GM18873 (cell line): ENCODE measurements around the gene MID2.
"Not testable (repeated sequence)": the region's sequence is repeated elsewhere in the genome, so short reads cannot be mapped to it uniquely, and the experiment has no call there.

Experiments used
- ATAC-seq: cut with Tn5 transposase; IDR thresholded peaks from one replicate; pipeline ENCODE4 v1.9.1; 2021; ENCODE audit warnings: mild to moderate bottlenecking, moderate library complexity, moderate number of reproducible peaks; ENCODE audit not compliant: unreplicated experiment, low FRiP score

Gene MID2

DNA sequence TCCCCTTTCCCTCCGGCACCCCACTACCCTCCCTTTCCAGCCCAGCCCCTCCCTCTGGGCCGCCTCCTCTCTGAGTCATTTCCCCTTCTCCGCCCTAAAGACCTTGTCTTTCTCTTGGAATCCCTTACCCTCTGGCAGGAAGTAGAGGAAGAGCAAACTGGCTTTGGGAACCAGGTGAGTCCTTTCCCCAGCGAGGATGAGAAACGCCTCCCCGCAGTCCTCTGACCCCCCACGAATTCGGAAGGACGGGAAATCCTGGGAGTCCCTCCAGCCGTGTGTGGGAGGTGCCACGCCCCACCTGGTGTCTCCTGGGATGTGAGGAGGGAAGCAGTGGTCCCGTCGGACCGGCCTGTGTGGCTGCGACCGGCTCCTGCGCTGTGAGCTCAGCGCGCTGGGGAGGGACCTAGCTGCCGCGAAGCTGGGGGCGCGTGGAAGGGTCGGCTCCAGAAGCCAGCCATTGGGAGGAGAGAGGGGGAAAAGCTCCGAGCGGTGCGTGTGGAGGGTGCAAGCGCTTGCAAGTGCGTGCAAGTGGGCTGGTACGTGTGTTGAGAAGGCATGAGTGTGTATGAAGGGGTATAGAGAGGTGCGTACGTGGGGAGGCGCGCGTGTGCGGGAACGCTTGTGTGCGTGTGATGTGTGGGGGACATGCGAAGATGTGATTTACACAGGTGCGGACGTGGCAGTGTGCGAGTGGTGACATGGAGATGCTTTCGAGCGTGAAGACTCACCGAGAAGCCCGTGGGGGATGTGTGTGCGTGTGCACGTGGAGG, 110.2 kb downstream of the MID2 start:
- no peak for ATAC-seq

DNA sequence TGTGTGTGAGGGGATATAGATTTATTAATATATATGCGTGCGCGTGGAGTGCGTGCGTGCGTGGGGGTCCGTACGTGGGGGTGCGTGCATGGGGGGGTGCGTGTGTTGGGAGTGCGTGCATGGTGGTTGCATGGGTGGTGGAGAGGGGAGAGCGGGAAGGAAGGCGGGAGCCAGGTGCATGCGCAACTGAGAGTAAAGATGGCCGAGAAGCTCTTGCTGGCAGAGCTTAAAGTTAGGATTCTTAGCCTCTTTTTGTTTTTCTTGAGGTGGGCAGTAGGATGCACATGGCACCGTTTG, 110.7 kb downstream of the MID2 start:
- no peak for ATAC-seq

GRCh38 chrX:107940095-107940494, 114.4 kb downstream of the MID2 start:
- ATAC-seq, result no peak

GRCh38 chrX:107955337-107955736, 129.7 kb downstream of the MID2 start:
- not testable (repeated sequence) for ATAC-seq

DNA sequence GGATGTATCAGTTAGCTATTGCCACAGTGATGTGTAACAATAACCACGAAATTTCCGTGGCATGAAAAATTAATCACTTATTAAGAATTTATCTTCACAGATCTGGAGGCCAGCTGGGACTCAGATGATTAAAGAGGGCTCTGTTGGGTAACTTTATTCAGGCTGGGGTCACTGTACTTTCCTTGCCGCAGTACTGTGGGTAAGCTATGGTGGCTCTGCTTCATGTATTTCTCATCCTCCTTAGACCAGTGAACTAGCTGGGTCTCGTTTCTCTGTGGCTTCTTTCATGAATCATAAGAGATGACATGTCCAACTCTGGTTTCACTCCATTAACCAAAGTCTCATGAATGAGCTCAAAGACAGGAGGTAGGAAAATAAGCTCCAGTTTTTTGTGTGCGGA, 143.0 kb downstream of the MID2 start:
- ATAC-seq, result no peak

- no peak for ATAC-seq
Measured at GRCh38 chrX:107970073-107970472, 144.4 kb downstream of the MID2 start.

- ATAC-seq, result no peak
Measured at GRCh38 chrX:107971636-107972035, 146.0 kb downstream of the MID2 start.
